Measurements from ENCODE around the gene IL10RA.
"Not testable (repeated sequence)": the region's sequence is repeated elsewhere in the genome, so short reads cannot be mapped to it uniquely, and the experiment has no call there.

Gene IL10RA

DNA sequence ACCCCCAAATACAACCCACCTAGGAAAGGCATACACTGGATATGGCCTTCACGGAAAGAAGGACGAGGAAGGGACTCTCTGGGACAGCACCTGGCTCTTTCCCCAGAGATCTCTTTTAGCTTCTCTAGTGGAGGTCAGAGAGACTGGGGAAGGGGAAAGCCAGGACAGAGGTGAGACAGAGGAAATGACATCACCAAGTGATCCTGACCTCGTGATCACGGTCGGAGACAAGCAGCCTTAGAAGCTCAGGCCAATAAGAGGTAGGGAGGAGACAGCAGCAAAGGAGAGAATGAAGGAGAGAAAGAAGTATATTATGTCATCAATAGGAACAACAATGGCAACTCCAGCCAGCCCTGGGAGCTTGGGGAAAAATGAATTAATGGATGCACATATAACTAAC is 41.6 kb upstream of the IL10RA start:
- H3K36me3 Mint-ChIP-seq (ENCODE audit: low read depth): no peaks in the 10 kb centered on the region
- peaks cover 12% of the 10 kb centered on the region for H3K9me3 Mint-ChIP-seq
- no peak overlapping the region for H3K27ac Mint-ChIP-seq
- H3K4me3 Mint-ChIP-seq: no peak overlapping the region
- no peak for TF ChIP-seq CTCF (IDR thresholded peaks at IDR 0.05; ENCODE audit: unreplicated experiment in 3 of 3)
- H3K4me1 Mint-ChIP-seq: no peaks in the 10 kb centered on the region
- peaks cover 7% of the 10 kb centered on the region for H3K27me3 Mint-ChIP-seq (ENCODE audit: low read depth)

- peaks cover 12% of the 10 kb centered on the region for H3K9me3 Mint-ChIP-seq
- peaks cover 7% of the 10 kb centered on the region for H3K27me3 Mint-ChIP-seq (ENCODE audit: low read depth)
- H3K4me1 Mint-ChIP-seq: no peaks in the 10 kb centered on the region
- no peaks in the 10 kb centered on the region for H3K36me3 Mint-ChIP-seq (ENCODE audit: low read depth)
- TF ChIP-seq CTCF (IDR thresholded peaks at IDR 0.05; ENCODE audit: unreplicated experiment in 3 of 3): no peak
- no peak overlapping the region for H3K27ac Mint-ChIP-seq
- H3K4me3 Mint-ChIP-seq: no peak overlapping the region
Measured at GRCh38 chr11:117945047-117945810, 41.0 kb upstream of the IL10RA start.

DNA sequence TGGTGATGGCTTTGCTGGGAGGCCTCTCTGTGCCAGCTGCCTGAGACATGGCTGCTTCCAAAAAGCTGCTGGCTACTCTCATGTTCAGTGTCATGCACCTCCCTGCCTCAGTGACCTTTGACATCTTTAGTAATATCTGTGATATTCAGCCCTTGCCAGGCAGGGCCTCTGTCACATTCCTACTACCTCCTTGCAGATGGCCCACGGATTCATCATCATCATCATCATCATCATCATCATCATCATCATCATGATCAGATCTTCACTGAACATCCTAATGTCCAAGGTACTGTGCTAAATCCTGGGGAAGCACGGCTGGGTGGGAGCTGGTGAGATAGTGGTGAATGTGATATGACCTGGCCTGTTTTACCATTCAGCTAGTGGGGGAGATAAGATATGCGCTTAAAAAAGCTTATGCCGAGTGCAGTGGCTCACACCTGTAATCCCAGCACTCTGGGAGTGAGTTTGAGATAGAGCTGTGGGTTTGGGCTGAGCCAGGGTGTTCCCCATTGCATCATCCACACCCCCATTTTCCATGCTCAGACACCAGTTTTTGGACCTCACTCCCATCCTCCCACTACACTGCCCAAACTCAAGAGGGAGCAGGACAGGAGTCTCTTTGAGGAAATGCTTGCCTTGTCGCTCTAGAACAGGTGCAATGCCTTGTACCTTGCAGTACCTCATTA is 39.9 kb upstream of the IL10RA start:
- peaks cover 7% of the 10 kb centered on the region for H3K27me3 Mint-ChIP-seq (ENCODE audit: low read depth)
- peaks cover 12% of the 10 kb centered on the region for H3K9me3 Mint-ChIP-seq
- no peak overlapping the region for H3K4me3 Mint-ChIP-seq
- no peak for TF ChIP-seq CTCF (IDR thresholded peaks at IDR 0.05; ENCODE audit: unreplicated experiment in 3 of 3)
- H3K36me3 Mint-ChIP-seq (ENCODE audit: low read depth): no peaks in the 10 kb centered on the region
- H3K4me1 Mint-ChIP-seq: no peaks in the 10 kb centered on the region
- H3K27ac Mint-ChIP-seq: peak overlapping the region in 1 of 3 experiments; percentile 18

DNA sequence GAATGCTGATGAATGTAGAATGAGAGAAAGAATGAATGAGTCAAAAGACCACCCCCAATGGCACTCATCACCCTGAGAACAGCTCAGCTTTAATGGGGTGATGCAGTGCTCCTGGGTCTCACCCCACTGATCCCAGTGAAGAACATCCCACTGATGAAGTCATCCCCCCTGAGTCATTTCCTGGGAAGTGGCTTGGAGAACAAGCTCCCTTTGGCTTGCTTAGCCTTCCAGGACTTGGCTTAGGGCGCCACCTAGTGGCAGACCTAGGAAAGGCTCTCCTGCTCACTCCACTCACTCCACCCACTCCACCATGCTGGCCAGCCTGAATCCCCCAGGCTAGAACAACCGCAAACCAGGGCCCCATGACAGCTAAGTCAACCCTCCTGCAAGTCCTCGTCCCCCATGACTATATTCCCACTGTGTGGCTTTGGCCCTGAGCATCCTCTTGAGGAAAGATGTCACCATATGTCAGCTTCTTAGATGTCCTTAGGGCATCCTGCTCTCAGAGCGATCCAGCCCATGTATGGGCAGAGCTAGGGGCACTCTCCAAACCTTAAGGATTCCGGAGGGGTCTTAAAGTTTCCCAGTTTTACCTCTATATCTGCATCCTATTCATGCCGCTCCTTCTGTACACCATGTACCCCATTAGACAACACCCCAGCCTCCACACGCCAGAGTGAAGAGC is 39.2 kb upstream of the IL10RA start:
- Mint-ChIP-seq H3K27ac (peak overlapping the region in 1 of 3 experiments; percentile 18), H3K4me1 (no peaks in the 10 kb centered on the region), H3K4me3 (no peak overlapping the region), H3K36me3 (ENCODE audit: low read depth) (no peaks in the 10 kb centered on the region), H3K27me3 (ENCODE audit: low read depth) (peaks cover 7% of the 10 kb centered on the region), H3K9me3 (peaks cover 12% of the 10 kb centered on the region)
- peak; percentile 92 to 94 (median 94) for TF ChIP-seq CTCF (IDR thresholded peaks at IDR 0.05; ENCODE audit: unreplicated experiment in 3 of 3)

GRCh38 chr11:117947751-117948150 is 38.4 kb upstream of the IL10RA start:
- not testable (repeated sequence) for H3K27me3 Mint-ChIP-seq (ENCODE audit: low read depth); H3K36me3 Mint-ChIP-seq (ENCODE audit: low read depth); H3K4me1 Mint-ChIP-seq; H3K27ac Mint-ChIP-seq; H3K4me3 Mint-ChIP-seq
- H3K9me3 Mint-ChIP-seq: peaks cover 11% of the 10 kb centered on the region

GRCh38 chr11:117948466-117948865 is 37.7 kb upstream of the IL10RA start:
- H3K9me3 Mint-ChIP-seq; H3K27ac Mint-ChIP-seq; H3K4me1 Mint-ChIP-seq; H3K36me3 Mint-ChIP-seq (ENCODE audit: low read depth); H3K27me3 Mint-ChIP-seq (ENCODE audit: low read depth); H3K4me3 Mint-ChIP-seq: not testable (repeated sequence)
